ENCODE results near the gene RBPJ.
"Not testable (repeated sequence)": the region's sequence is repeated elsewhere in the genome, so short reads cannot be mapped to it uniquely, and the experiment has no call there.

The RBPJ gene

DNA sequence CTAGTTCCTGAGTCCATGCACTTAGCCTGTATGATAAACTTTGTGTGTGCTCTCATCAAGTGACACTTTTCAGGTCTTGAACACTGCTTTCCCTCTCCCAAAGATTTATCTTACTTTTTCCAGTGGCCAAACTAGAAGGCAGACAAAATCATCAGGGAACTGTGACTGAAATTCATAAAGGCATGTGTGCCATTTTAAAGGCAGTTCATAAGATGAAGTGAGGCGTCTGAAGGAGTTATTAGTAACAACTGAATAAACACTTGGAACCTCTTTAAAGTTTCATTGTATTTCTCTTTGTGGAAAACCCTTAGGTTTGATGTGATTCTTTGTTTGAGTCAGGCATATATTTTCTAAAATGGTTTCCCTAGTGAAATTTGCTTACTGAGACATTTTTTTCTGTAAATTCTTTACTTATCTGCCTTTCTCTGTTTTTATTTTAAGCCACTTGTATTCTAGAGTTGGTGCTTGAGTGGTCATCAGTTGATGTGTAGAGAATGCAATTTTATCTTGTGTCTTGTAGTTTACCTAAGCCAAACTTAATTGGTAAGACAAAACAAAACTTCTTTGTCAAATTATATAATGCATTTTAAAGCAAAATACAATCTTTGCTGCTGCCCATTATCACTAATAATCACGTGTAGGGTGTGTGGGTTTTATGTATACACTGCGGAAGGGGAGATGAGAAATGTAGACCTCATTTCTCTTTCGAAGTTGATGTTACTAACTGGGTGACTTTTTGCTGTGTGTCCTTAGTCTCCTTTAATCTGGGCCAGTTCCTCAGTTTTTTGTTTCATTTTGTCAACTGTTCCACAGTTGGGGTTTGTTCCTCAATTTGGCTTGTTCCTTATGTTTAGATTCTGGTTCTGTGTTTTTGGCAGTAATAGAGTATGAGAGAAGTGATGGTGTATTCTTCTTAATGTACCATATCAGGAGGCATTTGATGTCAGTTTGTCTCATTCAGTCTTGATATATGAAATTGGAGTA is 56.8 kb downstream of the RBPJ start:
- DNase-seq, result no peak

DNA sequence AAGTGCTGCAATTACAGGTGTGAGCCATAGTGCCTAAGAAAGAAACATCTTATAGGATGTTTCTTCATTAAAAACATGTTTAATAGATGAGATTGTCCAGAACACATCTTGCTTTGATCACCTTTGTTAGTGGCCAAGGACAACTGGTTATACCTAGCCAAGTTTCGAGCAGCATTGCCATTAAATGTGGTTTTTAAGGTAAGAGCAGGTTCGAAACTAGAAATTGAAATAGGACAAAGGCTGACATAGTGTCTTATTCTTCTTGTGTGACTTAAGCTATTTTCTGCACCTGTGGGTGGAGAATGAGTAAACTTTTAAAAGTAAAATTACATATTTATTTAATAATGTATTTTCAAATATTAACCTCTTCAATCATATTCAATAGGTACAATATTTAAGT is 59.0 kb downstream of the RBPJ start:
- no peak for DNase-seq

DNA sequence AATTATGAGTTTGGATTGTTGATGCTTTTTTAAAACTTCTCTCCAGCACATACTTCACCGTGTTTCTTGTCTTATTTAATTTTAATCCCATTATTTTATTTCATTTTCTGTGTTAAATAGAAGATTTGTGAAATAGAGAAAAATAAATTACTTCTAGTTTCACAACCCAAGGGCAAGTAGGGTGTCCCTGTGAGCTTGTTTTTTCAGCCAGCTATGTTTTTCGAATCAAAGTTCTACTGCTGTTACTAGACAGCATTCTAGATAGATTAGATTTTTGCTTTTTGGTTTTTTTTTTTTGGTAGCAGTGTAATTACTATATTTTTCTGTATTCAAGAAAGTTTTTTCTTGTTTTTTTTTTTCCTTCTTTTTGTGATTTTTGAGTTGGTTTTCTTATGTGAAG is 59.9 kb downstream of the RBPJ start:
- no peak for DNase-seq

DNA sequence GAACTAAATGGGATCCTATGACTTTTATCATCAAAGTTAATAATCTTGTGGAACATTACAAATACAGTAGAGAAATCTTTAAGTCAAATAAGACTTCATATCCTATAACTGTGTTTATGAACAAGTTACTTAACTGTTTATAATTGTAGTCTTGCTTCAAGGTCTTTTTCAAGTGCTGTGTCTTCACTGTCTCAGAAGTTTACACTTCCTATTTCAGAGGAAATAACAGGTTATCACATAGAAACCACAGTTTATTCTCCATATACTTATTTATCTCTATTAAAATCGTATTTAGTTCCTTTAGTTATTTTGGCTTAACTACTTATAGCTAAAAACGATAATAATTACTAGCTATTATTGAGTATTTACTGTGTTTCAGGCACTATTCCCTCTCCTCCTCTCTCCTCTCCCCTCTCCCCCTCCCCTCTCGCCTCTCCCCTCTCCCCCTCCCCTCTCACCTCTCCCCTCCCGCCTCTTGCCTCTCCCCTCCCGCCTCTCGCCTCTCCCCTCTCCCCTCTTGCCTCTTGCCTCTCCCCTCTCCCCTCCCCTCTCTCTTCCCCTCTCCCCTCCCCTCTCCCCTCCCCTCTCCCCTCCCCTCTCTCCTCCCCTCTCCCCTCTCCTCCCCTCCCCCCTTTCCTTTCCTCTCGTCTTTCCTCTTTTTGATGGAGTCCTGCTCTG is 63.7 kb downstream of the RBPJ start:
- no peak for DNase-seq

DNA sequence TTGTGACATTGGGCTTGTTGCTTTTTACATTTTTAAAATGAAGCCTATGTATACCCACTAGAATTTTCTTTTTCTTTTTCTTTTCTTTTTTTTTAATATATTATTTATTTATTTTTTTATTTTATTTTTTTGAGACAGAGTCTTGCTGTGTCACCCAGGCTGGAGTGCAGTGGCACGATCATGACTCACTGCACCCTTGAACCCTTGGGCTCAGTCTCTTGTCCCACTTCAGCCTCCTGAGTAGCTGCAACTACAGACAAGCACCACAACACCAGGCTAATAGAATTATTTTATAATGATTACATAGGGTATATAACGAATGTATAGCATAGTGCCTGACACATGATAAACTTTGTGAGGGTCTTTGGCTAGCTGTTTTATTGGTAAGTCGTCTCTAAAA is 64.9 kb downstream of the RBPJ start:
- no peak for DNase-seq

DNA sequence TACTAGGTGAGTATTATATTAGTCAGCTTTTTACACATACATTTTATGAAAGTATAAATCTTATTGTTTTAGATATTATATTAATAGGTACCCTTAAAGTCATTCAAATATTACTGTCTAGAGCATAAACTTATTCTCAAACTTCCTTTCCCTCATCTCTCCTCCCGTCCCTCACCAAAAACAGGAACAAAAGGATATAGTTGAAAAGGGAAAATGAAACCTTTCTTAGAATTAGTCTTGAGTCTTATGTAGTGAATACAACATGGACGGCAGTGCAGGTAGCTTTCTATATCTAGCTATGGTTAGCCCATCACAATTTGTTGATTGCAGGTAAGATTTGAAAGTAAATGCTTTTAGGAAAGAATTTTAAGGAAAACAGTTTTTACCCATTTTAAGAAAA is 65.6 kb downstream of the RBPJ start:
- no peak for DNase-seq

DNA sequence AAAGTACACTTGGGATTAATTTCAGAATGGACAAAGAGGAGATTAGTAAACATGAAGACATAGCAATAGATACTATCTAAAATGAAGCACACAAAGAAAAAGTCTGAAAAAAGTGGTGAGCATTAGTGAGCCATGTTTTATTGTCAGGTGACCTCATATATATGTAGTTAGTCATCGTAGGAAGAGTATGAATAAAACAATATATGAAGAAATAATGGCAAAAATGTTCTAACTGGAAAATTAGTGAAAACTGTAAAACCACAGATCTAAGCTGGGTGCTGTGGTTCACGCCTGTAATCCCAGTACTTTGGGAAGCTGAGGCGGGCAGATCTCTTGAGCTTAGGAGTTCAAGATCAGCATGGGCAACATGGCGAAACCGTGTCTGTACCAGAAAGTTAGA is 67.9 kb downstream of the RBPJ start:
- no peak for DNase-seq

DNA sequence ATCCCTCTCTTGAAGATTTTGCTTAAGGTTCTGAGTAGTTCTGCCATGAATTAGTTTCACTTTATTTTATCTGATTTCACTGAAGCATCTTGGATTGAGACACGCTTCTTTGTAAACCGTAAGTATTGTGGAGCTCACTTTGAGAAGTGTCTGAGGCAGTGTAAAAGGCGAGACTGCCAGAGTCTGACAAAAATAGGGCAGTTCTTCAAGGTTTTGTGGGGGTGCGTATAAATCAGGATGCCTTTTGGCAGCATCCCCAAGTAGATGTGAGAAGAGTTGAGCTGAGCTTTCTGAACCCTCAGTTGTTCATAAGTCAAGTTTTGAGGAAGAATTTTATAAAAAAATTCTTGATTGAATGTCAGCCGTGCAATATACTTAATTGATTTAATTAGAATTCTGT is 76.3 kb downstream of the RBPJ start:
- DNase-seq, result no peak

DNA sequence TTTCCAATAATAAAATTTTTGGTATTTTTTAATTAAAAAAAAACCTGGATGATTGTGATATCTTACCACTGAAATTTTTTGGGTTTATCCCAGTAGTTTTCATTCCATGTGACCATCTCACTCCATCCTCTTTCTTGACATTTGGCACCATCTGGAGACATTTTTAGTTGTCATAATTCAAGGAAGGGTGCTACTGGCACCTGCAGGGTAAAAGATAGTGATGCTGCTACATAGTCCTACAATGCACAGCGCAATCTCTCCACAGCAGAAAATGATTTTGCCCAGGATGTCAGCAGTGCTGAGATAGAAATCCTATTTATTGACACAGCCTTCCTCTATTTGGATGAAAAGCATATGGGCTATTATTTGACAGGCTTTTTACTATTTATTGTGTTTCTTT is 79.3 kb downstream of the RBPJ start:
- no peak for DNase-seq

DNA sequence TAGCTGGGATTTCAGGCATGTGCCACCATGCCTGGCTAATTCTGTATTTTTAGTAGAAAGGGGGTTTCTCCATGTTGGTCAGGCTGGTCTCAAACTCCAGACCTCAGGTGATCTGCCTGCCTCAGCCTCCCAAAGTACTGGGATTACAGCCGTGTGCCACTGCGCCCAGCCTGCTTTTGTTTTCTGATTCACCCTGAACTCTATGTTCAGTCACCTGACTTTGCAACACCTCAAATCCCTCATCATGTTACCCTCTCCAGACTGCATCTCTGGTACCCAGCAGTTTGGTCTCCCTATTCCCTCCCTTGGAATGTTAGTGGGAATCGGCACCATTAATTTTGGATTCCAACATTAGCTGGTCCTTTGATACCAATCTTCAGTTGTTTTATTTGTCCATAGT is 81.2 kb downstream of the RBPJ start:
- not testable (repeated sequence) for DNase-seq

DNA sequence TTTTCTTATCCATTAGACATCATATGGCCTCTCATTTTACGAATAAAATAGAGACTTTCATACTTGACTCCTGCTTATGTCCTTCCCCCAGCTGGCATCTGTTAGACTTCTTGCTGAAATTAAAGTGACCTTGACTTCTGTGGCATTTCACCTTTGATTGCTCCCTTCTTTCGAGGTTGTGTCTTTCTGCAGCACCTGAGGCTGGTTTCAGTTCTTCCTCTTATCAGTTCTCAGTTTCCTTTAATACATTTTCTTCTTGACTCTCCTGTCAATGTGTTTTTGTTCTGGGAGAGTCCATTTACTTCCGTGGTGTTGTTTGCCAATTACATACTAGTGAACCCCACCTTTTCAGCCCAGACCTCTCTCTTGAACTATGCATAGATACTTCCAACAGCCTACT is 81.6 kb downstream of the RBPJ start:
- no peak for DNase-seq

DNA sequence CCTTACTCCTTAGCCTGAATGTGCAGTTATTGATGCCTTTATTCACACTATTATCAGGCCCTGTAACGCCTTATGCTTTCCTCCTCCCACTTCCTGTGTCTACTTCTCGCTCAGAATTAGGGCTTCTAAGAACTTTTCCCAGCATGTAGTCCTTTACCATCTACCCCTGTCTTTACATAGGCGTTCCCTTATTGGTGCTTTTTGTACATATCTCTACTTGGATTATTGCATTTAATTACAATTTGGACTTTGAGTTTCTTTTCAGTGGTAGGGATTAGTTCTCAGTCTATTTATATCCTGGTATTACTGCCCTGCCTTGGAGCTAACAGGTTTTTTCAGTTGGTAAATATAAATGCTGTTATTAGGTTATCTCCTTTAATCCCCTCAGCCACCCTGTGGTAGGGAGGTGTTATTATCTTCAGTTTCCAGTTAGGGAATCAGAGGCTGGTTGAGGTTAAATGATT is 84.0 kb downstream of the RBPJ start:
- DNase-seq, result no peak

DNA sequence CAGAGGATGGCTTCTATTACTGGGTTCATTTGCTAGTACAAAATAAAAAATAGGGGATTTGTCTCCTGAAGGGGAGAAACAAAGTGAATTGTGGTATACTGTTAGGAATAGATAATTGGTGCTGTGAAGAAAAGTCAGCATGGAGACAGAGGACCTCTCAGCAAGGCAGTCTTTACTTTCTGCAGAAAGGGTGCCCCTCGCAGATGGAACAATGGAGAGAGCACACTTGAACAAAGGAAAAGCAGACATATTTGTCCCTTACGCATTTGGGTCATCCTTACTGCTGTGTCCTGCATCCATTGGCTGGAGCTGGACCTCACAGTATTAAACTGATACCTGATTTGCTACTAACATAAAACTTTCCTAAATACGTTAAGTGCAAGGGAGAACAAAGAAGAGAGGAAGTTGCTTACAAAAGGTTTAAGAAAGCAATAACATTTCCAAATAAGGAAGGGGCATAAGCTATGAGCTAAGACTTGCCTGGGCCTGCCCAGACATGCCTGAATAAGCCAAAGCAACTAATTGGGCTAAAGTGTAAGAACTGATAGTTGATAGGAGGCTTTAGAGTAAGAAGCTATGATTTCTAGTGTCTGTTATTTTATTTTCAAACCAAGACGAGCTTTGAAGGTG is 85.6 kb downstream of the RBPJ start:
- no peak for DNase-seq

DNA sequence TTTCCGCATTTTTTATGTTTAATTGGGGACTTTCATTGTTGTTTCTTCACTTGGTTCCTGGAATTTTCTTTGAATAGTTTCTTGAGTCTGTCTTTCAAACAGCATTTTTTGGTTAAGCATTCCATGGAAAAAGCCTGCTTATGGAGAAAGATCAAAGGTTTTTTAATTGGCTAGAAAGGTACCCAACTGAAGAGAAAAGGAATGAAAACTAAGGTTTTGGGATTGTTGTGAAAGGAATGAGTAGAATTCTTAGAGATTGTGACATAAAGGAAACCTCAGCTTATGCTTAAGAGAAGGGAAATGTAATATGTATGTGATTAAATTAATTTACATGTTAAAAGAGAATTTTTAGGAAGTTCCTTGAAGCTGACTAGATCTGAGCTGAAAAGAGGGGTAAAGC is 86.7 kb downstream of the RBPJ start:
- no peak for DNase-seq

DNA sequence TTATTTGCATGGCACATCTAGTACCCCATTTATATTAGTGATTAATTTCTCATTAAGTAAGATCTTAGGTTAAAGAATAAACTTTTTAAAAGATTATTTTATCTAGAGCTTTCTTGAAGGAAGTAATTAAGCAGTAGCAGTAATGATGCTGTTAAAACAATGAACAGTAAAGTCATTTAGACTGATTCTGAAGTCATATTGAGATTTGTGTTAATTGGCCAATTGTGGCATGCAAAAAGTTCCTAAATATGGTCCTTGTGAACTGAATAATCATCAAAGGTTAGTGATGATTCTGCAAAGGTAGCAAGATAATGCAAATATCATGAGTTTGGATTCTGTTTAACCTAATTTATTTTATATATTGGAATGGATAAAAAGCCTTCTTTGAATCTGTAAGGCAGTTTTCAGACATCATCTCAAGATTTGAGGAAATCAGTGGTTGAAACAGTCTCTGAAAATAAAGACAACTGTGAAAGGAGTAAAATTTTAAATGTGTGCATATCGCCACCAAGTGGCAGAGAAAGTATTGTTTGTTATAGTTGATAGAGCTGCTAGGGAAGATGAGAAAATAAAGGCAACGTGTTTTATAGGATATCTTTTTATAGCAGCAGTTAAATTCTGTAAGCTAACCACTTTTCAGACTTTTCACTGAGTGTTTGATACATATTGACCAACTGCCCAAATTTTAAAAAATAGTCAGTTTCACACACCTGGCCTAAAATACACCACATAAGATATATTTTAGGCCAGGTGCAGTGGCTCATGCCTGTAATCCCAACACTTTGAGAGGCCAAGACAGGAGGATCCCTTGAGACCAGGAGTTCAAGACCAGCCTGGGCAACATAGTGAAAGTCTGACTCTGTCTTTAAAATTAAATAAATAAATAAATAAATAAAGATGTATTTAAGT is 89.8 kb downstream of the RBPJ start:
- DNase-seq, result peak; percentile 33

DNA sequence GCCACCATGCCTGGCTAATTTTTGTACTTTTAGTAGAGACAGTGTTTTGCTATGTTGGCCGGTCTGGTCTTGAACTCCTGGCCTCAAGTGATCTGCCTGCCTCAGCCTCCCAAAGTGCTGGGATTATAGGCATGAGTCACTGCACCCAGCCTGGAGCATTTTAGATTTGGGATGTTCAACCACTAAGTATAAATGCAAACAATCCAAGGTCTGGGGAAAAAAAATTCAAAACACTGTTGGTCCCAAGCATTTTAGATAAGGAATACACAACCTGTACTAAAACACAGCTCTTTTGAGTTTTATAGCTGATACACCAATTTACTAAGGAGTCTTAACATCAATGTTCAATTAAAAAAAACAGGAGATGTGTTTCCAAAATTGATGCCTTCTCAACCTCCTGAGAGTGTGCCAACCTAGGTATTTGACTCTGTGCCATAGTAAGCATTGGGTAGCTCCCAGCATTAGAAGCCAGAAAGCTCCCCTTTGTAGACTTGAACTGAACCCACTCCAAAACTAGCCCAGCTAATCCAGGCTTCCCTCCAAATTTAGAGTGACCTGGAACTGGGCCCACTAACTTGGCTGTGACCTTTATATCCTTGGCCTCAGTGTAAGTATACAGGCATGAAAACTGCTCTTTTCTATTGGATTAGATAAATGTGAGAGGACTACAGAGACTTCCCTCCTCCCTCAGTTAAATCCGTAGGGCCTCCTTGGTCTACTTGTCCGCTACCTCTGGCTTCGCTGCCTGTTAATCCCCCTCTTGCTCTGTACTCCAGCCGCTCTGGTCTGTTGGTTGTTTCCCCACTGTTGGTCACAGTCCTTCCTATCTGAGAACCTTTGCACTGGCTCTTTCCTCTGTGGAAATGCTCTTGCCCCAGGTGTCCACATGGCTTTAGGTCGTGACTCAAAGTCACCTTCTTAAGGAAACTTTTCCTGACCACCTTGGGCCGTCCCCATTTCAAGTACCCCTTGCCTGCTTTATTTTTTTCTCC is 91.9 kb downstream of the RBPJ start:
- DNase-seq, result no peak

DNA sequence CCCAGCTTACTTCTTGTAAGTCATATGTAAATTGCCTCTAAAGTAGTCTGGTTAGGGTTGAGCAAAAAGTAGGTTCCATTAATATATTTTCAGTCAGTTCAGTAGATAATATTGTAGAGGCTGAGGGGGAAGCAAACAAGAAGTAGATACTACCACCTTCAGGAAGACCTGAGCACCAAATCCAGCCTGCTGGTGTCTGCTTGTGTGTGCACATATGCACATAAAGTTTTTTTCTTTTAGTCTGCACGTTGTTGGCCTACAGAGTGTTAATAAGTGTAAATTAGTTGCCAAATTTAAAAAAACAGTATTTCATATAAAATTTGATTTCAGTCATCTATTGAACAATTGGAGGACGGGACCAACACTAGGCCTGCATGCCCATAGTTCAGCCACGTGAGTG is 92.8 kb downstream of the RBPJ start:
- no peak for DNase-seq

DNA sequence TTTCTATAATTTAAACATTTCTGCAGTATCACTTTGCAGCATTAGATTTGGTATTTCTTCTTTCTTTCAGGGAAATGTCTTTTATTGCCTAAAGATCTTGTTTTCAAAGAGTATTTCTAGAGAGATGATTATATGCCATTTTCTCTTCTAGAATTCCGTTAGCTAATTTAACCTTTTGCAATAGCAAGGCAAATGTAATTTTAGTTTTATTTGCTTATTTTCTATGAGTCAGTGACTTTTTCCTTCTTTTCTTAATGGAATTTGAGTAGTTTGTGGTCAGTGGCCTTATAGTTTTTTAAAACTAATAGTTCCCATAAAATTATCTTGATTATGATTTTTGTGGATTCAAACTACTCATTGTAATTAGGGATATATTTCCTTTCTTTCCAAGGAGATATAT is 97.3 kb downstream of the RBPJ start:
- DNase-seq, result no peak

DNA sequence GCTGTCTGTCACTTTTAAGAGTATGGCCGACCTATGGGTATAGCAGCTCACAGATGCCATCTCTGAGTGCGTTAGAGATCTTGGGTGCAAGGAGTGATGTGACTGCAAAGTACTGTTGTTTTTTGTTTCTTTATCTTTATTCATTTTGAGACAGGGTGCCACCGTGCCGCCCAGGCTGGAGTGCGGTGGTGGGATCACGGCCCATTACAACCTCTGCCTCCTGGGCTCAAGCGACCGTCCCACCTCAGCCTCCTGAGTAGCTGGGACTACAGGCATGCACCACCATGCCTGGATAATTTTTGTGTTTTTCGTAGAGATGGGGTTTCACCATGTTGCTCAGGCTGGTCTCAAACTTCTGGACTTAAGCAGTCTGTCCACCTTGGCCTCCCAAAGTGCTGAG is 98.0 kb downstream of the RBPJ start:
- no peak for DNase-seq

DNA sequence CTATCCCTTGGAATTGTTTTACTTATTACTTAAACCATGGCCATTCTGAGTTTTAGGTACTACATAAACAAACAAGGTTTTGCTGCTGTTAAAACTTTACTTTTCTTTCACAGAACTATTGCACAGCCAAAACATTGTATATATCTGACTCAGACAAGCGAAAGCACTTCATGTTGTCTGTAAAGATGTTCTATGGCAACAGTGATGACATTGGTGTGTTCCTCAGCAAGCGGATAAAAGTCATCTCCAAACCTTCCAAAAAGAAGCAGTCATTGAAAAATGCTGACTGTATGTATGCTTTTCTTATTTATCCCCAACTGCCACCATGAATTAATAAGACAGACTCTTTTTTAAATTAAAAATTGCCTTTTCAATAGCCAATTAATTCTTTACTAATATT is 99.6 kb downstream of the RBPJ start:
- DNase-seq, result no peak

DNA sequence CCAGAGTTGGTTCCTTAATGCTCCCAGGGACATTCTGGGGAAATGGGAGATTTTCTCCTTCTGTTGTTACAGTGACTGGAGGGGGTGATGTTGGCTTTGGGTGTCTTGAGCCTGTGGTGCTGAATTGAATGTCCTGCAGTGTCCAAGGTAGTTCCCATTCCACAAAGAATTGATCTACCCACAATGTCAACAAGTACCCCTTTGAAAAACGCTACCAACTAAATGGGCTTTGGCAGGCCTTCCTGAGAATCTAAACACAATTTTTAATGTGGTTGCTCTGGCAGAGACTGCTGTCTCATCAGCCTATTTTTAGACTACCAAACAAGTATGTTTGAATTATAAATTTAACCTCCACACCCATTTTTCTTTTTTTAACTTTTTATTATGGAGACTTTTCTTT is 100.1 kb downstream of the RBPJ start:
- peak; percentile 60 for DNase-seq
